H9 (cell line): Measurements from ENCODE around the gene SLC25A42. TPM values are rescaled to one million over a fixed set of nuclear protein-coding genes. Genes with fewer than 3 reads are reported as not detected.

Source experiments
- DNase-seq: peaks from one replicate; pipeline ENCODE4 v3.0.0-alpha.2; 2017
- H2AFZ ChIP-seq: one replicate; pipeline ENCODE4 v1.6.1; 2013; ENCODE audit warnings: mild to moderate bottlenecking, low read length, control low read depth, moderate library complexity
- H2AK5ac ChIP-seq: 2 replicates; pipeline ENCODE4 v1.6.1; 2013; ENCODE audit warnings: low read length, control low read depth, mixed read lengths; ENCODE audit not compliant: insufficient read length
- H2BK120ac ChIP-seq: one replicate; pipeline ENCODE4 v1.6.1; 2013; ENCODE audit warnings: low read depth, mild to moderate bottlenecking, low read length, control low read depth, inconsistent platforms; ENCODE audit not compliant: poor library complexity, severe bottlenecking
- H2BK12ac ChIP-seq: 2 replicates; pipeline ENCODE4 v1.6.1; 2013; ENCODE audit warnings: low read length, control low read depth, mixed read lengths, low read depth; ENCODE audit not compliant: insufficient read length
- H2BK15ac ChIP-seq: 2 replicates; pipeline ENCODE4 v1.6.1; 2013; ENCODE audit warnings: low read depth, low read length, control low read depth
- H2BK20ac ChIP-seq: one replicate; pipeline ENCODE4 v1.6.1; 2013; ENCODE audit warnings: low read depth, mild to moderate bottlenecking, low read length, control low read depth, inconsistent platforms; ENCODE audit not compliant: poor library complexity, severe bottlenecking
- H2BK5ac ChIP-seq: 2 replicates; pipeline ENCODE4 v1.6.1; 2013; ENCODE audit warnings: low read length, control low read depth, mixed read lengths; ENCODE audit not compliant: insufficient read length
- H3K14ac ChIP-seq: 2 replicates; pipeline ENCODE4 v1.6.1; 2013; ENCODE audit warnings: low read length, control low read depth; ENCODE audit not compliant: insufficient read depth
- H3K18ac ChIP-seq: 2 replicates; pipeline ENCODE4 v1.6.1; 2013; ENCODE audit warnings: low read depth, mild to moderate bottlenecking, mixed read lengths, low read length, control low read depth; ENCODE audit not compliant: insufficient read length
- H3K23ac ChIP-seq: 2 replicates; pipeline ENCODE4 v1.6.1; 2013; ENCODE audit warnings: low read length, control low read depth, mixed read lengths, low read depth; ENCODE audit not compliant: insufficient read length
- H3K23me2 ChIP-seq: 2 replicates; pipeline ENCODE4 v1.6.1; 2013; ENCODE audit warnings: low read depth, mild to moderate bottlenecking, mixed read lengths, low read length, control low read depth; ENCODE audit not compliant: insufficient read length, poor library complexity, severe bottlenecking
- H3K27ac ChIP-seq: 2 replicates; pipeline ENCODE4 v1.5.1; 2013; ENCODE audit warnings: low read length, control low read depth, mixed read lengths, low read depth; ENCODE audit not compliant: insufficient read length
- H3K27me3 ChIP-seq: 2 replicates; pipeline ENCODE4 v1.6.1; 2013; ENCODE audit warnings: low read length, control low read depth, inconsistent platforms; ENCODE audit not compliant: insufficient read depth
- H3K4ac ChIP-seq: 2 replicates; pipeline ENCODE4 v1.6.1; 2013; ENCODE audit warnings: low read depth, mild to moderate bottlenecking, control low read depth, inconsistent platforms, low read length, moderate library complexity
- H3K4me1 ChIP-seq: 2 replicates; pipeline ENCODE4 v1.6.1; 2013; ENCODE audit warnings: low read length, control low read depth, inconsistent platforms; ENCODE audit not compliant: insufficient read depth
- H3K4me2 ChIP-seq: 2 replicates; pipeline ENCODE4 v1.6.1; 2013; ENCODE audit warnings: low read length, control low read depth, mixed read lengths; ENCODE audit not compliant: insufficient read length, insufficient read depth
- H3K56ac ChIP-seq: 2 replicates; pipeline ENCODE4 v1.6.1; 2013; ENCODE audit warnings: low read depth, mild to moderate bottlenecking, mixed read lengths, low read length, control low read depth; ENCODE audit not compliant: insufficient read length
- H3K79me1 ChIP-seq: 2 replicates; pipeline ENCODE4 v1.6.1; 2013; ENCODE audit warnings: low read depth, mild to moderate bottlenecking, moderate library complexity, low read length, control low read depth, inconsistent platforms; ENCODE audit not compliant: insufficient read depth, poor library complexity, severe bottlenecking
- H3K79me2 ChIP-seq: 2 replicates; pipeline ENCODE4 v1.6.1; 2013; ENCODE audit warnings: low read length, control low read depth, inconsistent platforms; ENCODE audit not compliant: insufficient read depth
- H3K9ac ChIP-seq: 2 replicates; pipeline ENCODE4 v1.6.1; 2013; ENCODE audit warnings: low read length, control low read depth, mixed read lengths; ENCODE audit not compliant: insufficient read length; ENCODE audit errors: extremely low read depth
- H3K9me3 ChIP-seq: one replicate; pipeline ENCODE4 v1.6.1; 2013; ENCODE audit warnings: low read depth, low read length, inconsistent platforms; ENCODE audit not compliant: control insufficient read depth
- H3T11ph ChIP-seq: one replicate; pipeline ENCODE4 v1.6.1; 2013; ENCODE audit warnings: mild to moderate bottlenecking, low read length, control low read depth, inconsistent platforms
- H4K20me1 ChIP-seq: one replicate; pipeline ENCODE4 v1.6.1; 2013; ENCODE audit not compliant: control insufficient read depth, insufficient read length, insufficient read depth
- H4K5ac ChIP-seq: 2 replicates; pipeline ENCODE4 v1.6.1; 2013; ENCODE audit warnings: low read depth, mild to moderate bottlenecking, mixed read lengths, low read length, control low read depth; ENCODE audit not compliant: insufficient read length
- H4K8ac ChIP-seq: replicated peaks from 2 replicates; pipeline ENCODE4 v1.6.1; 2013; ENCODE audit warnings: low read length, control low read depth, mixed read lengths, low read depth; ENCODE audit not compliant: insufficient read length
- H4K91ac ChIP-seq: 2 replicates; pipeline ENCODE4 v1.6.1; 2013; ENCODE audit warnings: low read depth, mild to moderate bottlenecking, moderate library complexity, mixed read lengths, low read length, control low read depth; ENCODE audit not compliant: insufficient read length
- H3K27ac Mint-ChIP-seq, 3 experiments: 2 replicates in 2 of 3; 3 replicates in 1 of 3; pipeline ENCODE4 v1.8.0; 2020 to 2021; ENCODE audit warnings: mixed read lengths in 3 of 3, mild to moderate bottlenecking in 1 of 3, moderate library complexity in 1 of 3
- H3K27me3 Mint-ChIP-seq: 2 replicates; pipeline ENCODE4 v1.8.0; 2021; ENCODE audit warnings: low read depth, mild to moderate bottlenecking, moderate library complexity, mixed read lengths
- H3K36me3 Mint-ChIP-seq, 3 experiments: 2 replicates in 2 of 3; 3 replicates in 1 of 3; pipeline ENCODE4 v1.8.0; 2020 to 2021; ENCODE audit warnings: low read depth in 3 of 3, mixed read lengths in 3 of 3; ENCODE audit not compliant: insufficient read depth in 1 of 3
- H3K4me1 Mint-ChIP-seq, 2 experiments: 2 replicates each; pipeline ENCODE4 v1.8.0; 2020; ENCODE audit warnings: mixed read lengths in 2 of 2
- H3K4me3 Mint-ChIP-seq, 2 experiments: 2 replicates in 1 of 2; 3 replicates in 1 of 2; pipeline ENCODE4 v1.8.0; 2020 to 2021; ENCODE audit warnings: mild to moderate bottlenecking in 2 of 2, mixed read lengths in 2 of 2, moderate library complexity in 1 of 2
- H3K9me3 Mint-ChIP-seq, 2 experiments: 2 replicates in 1 of 2; 3 replicates in 1 of 2; pipeline ENCODE4 v1.8.0; 2020; ENCODE audit warnings: mild to moderate bottlenecking in 2 of 2, mixed read lengths in 2 of 2, moderate library complexity in 1 of 2
- WGBS: extraction: QIAGEN DNeasy Blood & Tissue Kit; methylation state at CpG from one replicate; pipeline ENCODE4 v1.1.7; 2013; ENCODE audit warnings: missing lambda C conversion rate, low lambda C conversion rate, mixed read lengths; ENCODE audit not compliant: insufficient read length; ENCODE audit errors: extremely low coverage; 5-methylcytosine and 5-hydroxymethylcytosine counted together
- total RNA-seq: library from RNA; stranded (reverse); gene quantifications from 2 replicates; pipeline ENCODE4 v1.2.1, GENCODE V29; 2021
- TF ChIP-seq, protein P1 (sequence below): fragments of 200-600 bp; sonication (generic); conservative IDR thresholded peaks from 3 replicates; pipeline ENCODE4 v1.8.0; 2021; ENCODE audit warnings: antibody characterized with exemption, mild to moderate bottlenecking

Gene SLC25A42
- total RNA-seq, 1 experiment from 2014 or later = 3.6 TPM

DNA sequence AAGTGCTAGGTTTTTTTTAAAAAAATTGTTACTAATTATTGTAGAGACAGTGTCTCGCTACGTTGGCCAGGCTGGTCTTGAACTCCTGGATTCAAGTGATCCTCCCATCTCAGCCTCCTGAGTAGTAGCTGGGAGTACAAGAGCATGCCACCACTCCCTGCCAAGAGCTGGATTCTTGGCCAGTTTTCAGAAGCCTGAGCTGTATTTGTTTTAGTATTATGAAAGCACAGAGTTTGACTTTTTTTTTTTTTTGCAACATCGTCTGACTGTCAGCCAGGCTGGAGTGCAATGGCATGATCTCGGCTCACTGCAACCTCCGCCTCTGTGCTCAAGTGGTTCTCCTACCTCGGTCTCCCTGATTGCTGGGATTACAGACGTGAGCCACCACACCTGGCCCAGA is 23.4 kb upstream of the SLC25A42 start:
- H2BK12ac ChIP-seq = no peak overlapping the region
- Mint-ChIP-seq H3K4me1 (peaks cover 0 to 5% of the 10 kb centered on the region in 2 experiments; a peak in 2 of 4 replicates), H3K27me3 (no peaks in the 10 kb centered on the region), H3K36me3 (peaks cover 49 to 64% (median 61%) of the 10 kb centered on the region in 3 experiments), H3K9me3 (peaks cover 14 to 15% of the 10 kb centered on the region in 2 experiments), H3K4me3 (no peak overlapping the region), H3K27ac (0 out of 7 replicates have a peak overlapping the region, but pooled peaks of 1 of the 3 experiments have one; percentile 10)
- no peak overlapping the region for H3T11ph ChIP-seq
- H2BK120ac ChIP-seq = no peak overlapping the region
- H3K56ac ChIP-seq = no peak overlapping the region
- H3K23ac ChIP-seq = no peak overlapping the region
- no peak overlapping the region for H2BK20ac ChIP-seq
- no peaks in the 10 kb centered on the region for H4K20me1 ChIP-seq
- no CpG with 5 or more reads among the region's 7 CpGs for WGBS
- H3K4me1 ChIP-seq = no peaks in the 10 kb centered on the region
- no peak overlapping the region for H4K5ac ChIP-seq
- DNase-seq = no peak
- H2AK5ac ChIP-seq = no peak overlapping the region
- H3K4ac ChIP-seq = no peak overlapping the region
- no peak overlapping the region for H3K27ac ChIP-seq
- no peaks in the 10 kb centered on the region for H3K23me2 ChIP-seq
- peaks cover 20% of the 10 kb centered on the region; the same call in 1 of the 2 replicates for H3K79me2 ChIP-seq
- no peak overlapping the region for H4K91ac ChIP-seq
- H3K4me2 ChIP-seq = no peak overlapping the region
- H2BK15ac ChIP-seq = no peak overlapping the region
- H3K27me3 ChIP-seq = no peaks in the 10 kb centered on the region
- H3K9me3 ChIP-seq = peaks cover 6% of the 10 kb centered on the region
- no peak overlapping the region for H4K8ac ChIP-seq
- no peak overlapping the region for H3K14ac ChIP-seq
- H3K9ac ChIP-seq = no peak overlapping the region
- H2AFZ ChIP-seq = no peak overlapping the region
- no peak overlapping the region for H3K18ac ChIP-seq
- TF ChIP-seq, protein P1, sequence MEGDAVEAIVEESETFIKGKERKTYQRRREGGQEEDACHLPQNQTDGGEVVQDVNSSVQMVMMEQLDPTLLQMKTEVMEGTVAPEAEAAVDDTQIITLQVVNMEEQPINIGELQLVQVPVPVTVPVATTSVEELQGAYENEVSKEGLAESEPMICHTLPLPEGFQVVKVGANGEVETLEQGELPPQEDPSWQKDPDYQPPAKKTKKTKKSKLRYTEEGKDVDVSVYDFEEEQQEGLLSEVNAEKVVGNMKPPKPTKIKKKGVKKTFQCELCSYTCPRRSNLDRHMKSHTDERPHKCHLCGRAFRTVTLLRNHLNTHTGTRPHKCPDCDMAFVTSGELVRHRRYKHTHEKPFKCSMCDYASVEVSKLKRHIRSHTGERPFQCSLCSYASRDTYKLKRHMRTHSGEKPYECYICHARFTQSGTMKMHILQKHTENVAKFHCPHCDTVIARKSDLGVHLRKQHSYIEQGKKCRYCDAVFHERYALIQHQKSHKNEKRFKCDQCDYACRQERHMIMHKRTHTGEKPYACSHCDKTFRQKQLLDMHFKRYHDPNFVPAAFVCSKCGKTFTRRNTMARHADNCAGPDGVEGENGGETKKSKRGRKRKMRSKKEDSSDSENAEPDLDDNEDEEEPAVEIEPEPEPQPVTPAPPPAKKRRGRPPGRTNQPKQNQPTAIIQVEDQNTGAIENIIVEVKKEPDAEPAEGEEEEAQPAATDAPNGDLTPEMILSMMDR = no peak
- H2BK5ac ChIP-seq = no peak overlapping the region
- peaks cover 9% of the 10 kb centered on the region for H3K79me1 ChIP-seq
